ENCODE measurements around the gene TXNIP. TPM values are rescaled to one million over a fixed set of nuclear protein-coding genes. Genes with fewer than 3 reads are reported as not detected.

TXNIP gene
- total RNA-seq, 4 donors from 2014 or later, result 1,118 to 3,262 (median 1,971) TPM

DNA sequence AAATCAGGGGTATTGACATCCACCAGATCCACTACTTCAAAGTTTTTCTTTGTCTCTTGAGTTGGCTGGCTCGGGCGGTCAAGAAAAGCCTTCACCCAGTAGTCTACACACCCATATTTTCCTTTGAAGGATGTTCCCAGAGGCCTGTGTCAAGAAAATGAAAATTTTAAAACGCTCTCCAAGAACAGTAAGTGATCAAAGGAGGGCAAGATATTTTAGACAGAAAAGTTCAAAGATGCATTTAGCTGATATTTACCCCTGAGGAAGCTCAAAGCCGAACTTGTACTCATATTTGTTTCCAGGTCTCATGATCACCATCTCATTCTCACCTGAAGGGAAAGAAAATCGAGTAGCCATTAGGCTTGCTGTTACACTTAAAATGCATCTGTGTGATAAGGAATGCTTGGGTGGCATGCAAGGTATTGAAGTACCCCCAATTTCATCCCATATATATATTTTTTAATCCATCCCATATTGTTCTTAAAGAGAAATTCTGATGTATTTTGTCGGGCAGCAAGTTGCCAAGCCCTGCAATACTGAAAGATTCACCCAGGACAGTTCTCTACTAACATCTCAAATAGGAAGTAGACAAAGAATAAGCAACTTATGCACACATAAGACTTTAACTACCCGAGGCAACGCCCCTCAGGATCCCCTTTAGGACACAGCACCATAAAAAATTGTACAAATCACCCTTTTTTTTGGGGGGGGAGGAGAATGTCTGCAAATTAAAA is 1.1 kb downstream of the TXNIP start:
- ATAC-seq (ENCODE audit: low FRiP score) (no peak), DNase-seq (ENCODE audit: low spot score) (no peak)
- TF ChIP-seq, protein P1, sequence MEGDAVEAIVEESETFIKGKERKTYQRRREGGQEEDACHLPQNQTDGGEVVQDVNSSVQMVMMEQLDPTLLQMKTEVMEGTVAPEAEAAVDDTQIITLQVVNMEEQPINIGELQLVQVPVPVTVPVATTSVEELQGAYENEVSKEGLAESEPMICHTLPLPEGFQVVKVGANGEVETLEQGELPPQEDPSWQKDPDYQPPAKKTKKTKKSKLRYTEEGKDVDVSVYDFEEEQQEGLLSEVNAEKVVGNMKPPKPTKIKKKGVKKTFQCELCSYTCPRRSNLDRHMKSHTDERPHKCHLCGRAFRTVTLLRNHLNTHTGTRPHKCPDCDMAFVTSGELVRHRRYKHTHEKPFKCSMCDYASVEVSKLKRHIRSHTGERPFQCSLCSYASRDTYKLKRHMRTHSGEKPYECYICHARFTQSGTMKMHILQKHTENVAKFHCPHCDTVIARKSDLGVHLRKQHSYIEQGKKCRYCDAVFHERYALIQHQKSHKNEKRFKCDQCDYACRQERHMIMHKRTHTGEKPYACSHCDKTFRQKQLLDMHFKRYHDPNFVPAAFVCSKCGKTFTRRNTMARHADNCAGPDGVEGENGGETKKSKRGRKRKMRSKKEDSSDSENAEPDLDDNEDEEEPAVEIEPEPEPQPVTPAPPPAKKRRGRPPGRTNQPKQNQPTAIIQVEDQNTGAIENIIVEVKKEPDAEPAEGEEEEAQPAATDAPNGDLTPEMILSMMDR (IDR thresholded peaks at IDR 0.05), result no peak

DNA sequence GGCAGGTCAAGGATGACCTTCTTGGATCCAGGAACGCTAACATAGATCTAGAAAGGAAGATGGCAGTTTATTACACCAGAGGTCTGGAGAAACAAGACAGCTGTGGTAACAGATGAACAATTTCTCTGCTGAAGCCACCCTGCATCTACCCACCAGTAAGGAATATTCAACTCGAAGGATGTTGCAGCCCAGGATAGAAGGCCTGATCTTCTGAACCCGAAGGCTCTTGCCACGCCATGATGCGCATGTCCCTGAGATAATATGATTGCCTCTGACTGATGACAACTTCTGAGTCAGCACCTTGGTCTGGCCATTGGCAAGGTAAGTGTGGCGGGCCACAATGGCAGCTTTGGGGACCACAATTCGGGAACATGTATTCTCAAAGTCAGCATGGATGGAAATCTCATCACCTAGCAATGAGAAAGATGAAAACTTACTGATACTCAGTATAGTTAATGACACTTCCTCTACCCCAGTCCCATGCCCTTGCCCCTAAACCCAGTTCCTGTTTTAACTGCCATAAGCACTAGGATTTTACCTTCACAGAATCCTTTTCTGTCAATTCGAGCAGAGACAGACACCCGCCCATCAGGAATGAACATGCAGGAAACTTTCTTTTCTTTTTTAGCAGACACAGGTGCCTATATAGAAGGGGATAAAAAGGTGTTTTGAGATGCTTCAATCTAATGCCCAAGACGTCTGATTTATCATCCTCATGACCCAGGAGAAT is 1.8 kb downstream of the TXNIP start:
- ATAC-seq (ENCODE audit: low FRiP score) (no peak), DNase-seq (ENCODE audit: low spot score) (no peak)
- TF ChIP-seq, protein P1 (IDR thresholded peaks at IDR 0.05), result no peak

DNA sequence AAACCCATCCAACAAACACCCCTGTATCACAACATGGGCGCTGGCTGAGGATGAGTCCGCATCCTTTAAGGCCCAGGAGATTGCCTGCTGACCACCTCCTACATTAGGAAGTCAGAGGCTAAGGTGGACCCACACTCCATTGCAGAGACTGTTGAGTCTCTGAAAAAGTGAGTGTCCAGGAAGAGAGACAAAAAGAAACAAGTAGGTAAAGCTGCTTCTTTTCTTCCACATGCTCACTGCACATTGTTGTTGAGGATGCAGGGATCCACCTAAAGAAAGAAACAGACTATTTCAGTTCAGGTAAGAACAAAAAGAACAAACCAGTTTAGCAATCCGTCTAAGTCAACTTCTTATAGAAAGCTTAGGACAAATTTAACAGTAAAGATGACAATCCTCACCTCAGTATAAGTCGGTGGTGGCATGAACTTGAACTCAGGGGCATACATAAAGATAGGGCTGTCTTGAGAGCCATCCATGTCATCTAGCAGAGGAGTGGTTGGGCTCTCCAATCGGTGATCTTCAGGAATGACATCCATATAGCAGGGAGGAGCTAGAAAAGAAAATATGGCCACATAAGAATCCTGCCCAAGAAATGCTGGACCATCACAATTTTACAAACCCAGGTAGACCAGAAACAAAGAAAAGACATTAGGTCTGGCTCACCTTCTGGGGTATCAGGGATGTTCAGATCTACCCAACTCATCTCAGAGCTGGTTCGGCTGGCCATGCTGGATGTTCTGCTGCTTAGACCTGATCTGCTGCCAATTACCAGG is 2.6 kb downstream of the TXNIP start:
- TF ChIP-seq, protein P1 (IDR thresholded peaks at IDR 0.05), result no peak
- DNase-seq (ENCODE audit: low spot score), result no peak
- ATAC-seq (ENCODE audit: low FRiP score), result no peak

DNA sequence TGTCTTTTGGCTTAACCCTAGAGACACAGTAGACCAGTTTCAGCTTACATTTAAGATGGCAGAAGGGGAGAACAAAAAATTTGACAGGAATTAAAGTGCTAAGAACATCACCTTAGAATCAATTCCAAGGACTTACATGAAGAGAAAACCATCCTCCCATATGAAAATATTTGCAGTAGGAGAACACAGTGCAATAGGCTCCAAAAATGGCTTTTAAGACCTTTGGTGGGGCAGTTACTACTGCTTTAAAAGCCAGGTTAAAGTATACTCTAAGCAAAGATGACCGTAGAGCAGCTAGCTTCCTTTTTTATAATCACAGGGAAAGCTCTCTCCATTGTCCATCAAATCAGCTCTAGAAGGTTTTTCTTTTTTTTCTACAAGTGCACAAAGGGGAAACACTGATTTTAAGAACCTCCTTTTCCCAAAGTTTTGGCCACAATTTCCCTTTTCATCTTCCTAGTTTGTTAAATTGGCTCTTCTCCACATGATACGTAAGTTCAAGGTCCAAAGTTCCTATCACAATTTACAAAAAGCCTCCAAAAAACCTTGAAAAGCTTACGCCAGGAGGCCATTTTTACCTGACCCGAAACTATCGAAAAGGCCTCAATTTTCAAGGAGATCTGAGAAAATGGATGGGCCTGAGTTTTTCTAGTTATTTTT is 3.3 kb downstream of the TXNIP start:
- DNase-seq (ENCODE audit: low spot score) (no peak), ATAC-seq (ENCODE audit: low FRiP score) (no peak)
- TF ChIP-seq, protein P1 (IDR thresholded peaks at IDR 0.05), result no peak

DNA sequence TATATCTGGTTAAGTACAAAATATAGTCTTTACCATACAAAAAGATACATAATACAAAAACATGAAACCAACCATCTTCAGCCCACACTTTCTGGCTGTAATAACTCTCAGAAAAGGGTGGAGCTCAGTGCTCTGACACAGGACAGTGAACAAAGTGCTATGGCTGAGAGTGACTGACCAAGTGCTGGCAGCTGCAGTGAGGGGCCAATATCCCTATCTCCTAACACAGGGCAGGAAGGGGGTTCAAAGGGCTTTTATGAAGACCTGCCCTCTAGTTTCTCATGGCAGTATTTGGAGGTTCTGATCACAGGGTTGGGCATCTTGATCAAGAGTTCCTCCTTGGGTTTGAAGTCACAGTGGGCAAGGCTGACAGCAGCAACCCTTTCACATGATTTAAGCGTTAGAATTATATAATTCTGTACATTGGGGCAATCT is 3.9 kb downstream of the TXNIP start:
- TF ChIP-seq, protein P1 (IDR thresholded peaks at IDR 0.05), result no peak
- DNase-seq (ENCODE audit: low spot score), result no peak
- ATAC-seq (ENCODE audit: low FRiP score), result no peak

DNA sequence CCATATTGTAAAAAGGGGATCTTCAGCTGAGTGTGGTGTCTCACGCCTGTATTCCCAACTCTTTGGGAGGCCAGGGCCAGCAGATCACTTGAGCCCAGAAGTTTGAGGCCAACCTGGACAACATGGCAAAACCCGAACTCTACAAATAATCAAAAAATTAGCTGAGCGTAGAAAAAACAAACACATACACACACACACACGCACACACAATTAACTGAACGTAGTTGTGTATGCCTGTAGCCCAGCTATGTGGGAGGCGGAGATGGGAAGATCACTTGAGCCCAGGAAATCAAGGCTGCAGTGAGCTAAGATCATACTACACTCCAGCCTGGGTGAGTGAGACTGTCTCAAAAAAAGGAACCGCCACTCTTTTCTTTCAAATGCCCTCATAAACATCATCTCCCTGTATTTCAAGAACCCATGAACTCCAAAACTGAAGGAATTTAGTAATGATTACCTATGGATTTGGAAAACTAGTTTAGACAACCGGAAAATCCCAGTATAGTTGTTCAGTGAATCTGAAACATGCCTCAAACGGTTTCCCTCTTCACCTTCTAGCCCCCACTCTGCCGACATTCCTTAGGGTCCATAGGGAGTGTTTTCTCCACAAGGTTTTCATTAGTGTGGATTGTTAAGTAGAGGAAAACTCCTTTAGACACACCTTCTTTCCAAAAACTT is 4.5 kb downstream of the TXNIP start:
- TF ChIP-seq, protein P1 (IDR thresholded peaks at IDR 0.05), result no peak
- no peak for ATAC-seq (ENCODE audit: low FRiP score)
- DNase-seq (ENCODE audit: low spot score), result no peak
